ENCODE data around the gene RPS6KA1. TPM values are rescaled to one million over a fixed set of nuclear protein-coding genes. Genes with fewer than 3 reads are reported as not detected.

The RPS6KA1 gene
- total RNA-seq, 1 experiment from 2014 or later = 65.5 TPM

DNA sequence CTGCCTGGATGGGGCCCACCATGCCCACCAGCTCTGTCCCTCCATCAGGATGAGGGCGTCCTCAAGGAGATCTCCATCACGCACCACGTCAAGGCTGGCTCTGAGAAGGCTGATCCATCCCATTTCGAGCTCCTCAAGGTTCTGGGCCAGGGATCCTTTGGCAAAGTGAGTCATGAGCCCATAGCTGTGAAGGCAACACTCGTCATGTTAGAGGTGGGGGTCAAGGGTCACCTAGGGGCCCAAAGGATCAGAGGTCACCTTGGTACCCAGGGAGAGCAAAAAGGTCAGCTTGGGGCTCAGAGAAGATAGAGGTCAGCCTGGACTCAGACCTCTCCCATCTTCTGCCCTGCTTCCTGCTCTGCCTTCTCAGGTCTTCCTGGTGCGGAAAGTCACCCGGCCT, 17.3 kb downstream of the RPS6KA1 start:
- H3K27me3 Mint-ChIP-seq (ENCODE audit: low read depth) = no peaks in the 10 kb centered on the region
- no peak overlapping the region for H3K4me3 Mint-ChIP-seq
- no peak for ATAC-seq
- no peaks in the 10 kb centered on the region for H3K9me3 Mint-ChIP-seq
- H3K36me3 Mint-ChIP-seq = peaks cover 22% of the 10 kb centered on the region
- H3K4me1 Mint-ChIP-seq = peaks cover 13% of the 10 kb centered on the region
- CTCF ChIA-PET = interaction anchor here (3.5 kb wide), 1 partner anchor 9 kb away, joined by 27 read pairs; no protein-coding TSS in a partner anchor
- H3K27ac Mint-ChIP-seq = no peak overlapping the region
- DNase-seq (ENCODE audit: low spot score) = no peak
- POLR2A ChIA-PET = no interaction called here
- TF ChIP-seq ZNF219 (CRISPR knock-in tag; IDR thresholded peaks at IDR 0.05; ENCODE audit: borderline replicate concordance) (no peak), ELF4 (CRISPR knock-in tag; IDR thresholded peaks at IDR 0.05; ENCODE audit: low read depth) (no peak)

DNA sequence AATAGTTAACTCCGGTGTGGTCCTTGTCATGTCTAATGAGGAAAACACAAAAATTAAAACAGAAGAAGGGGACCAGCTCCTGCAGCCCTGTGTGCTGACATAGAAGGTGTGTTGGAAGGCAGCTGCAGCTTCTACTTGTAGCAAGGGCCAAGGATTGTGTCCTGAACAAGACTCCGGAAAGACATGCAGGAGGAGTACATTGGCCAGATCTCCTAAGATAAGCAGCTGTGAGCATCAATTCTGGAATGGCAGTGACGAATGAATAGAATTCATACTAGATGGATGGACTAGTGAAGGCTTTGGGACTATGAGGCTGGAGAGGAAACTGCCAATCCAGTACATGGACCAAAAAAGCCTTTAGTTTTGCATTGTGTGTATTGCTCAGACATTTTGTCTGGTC, 19.3 kb downstream of the RPS6KA1 start:
- TF ChIP-seq, protein P1, sequence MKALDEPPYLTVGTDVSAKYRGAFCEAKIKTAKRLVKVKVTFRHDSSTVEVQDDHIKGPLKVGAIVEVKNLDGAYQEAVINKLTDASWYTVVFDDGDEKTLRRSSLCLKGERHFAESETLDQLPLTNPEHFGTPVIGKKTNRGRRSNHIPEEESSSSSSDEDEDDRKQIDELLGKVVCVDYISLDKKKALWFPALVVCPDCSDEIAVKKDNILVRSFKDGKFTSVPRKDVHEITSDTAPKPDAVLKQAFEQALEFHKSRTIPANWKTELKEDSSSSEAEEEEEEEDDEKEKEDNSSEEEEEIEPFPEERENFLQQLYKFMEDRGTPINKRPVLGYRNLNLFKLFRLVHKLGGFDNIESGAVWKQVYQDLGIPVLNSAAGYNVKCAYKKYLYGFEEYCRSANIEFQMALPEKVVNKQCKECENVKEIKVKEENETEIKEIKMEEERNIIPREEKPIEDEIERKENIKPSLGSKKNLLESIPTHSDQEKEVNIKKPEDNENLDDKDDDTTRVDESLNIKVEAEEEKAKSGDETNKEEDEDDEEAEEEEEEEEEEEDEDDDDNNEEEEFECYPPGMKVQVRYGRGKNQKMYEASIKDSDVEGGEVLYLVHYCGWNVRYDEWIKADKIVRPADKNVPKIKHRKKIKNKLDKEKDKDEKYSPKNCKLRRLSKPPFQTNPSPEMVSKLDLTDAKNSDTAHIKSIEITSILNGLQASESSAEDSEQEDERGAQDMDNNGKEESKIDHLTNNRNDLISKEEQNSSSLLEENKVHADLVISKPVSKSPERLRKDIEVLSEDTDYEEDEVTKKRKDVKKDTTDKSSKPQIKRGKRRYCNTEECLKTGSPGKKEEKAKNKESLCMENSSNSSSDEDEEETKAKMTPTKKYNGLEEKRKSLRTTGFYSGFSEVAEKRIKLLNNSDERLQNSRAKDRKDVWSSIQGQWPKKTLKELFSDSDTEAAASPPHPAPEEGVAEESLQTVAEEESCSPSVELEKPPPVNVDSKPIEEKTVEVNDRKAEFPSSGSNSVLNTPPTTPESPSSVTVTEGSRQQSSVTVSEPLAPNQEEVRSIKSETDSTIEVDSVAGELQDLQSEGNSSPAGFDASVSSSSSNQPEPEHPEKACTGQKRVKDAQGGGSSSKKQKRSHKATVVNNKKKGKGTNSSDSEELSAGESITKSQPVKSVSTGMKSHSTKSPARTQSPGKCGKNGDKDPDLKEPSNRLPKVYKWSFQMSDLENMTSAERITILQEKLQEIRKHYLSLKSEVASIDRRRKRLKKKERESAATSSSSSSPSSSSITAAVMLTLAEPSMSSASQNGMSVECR (CRISPR knock-in tag; IDR thresholded peaks at IDR 0.05; ENCODE audit: borderline replicate concordance) = no peak
- TF ChIP-seq, protein P2, sequence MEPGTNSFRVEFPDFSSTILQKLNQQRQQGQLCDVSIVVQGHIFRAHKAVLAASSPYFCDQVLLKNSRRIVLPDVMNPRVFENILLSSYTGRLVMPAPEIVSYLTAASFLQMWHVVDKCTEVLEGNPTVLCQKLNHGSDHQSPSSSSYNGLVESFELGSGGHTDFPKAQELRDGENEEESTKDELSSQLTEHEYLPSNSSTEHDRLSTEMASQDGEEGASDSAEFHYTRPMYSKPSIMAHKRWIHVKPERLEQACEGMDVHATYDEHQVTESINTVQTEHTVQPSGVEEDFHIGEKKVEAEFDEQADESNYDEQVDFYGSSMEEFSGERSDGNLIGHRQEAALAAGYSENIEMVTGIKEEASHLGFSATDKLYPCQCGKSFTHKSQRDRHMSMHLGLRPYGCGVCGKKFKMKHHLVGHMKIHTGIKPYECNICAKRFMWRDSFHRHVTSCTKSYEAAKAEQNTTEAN (CRISPR knock-in tag; IDR thresholded peaks at IDR 0.05) = no peak
- no peak for TF ChIP-seq TEAD4 (CRISPR knock-in tag; IDR thresholded peaks at IDR 0.05)
- no peak for TF ChIP-seq FOXK1 (CRISPR knock-in tag; IDR thresholded peaks at IDR 0.05)
- TF ChIP-seq, protein P3, sequence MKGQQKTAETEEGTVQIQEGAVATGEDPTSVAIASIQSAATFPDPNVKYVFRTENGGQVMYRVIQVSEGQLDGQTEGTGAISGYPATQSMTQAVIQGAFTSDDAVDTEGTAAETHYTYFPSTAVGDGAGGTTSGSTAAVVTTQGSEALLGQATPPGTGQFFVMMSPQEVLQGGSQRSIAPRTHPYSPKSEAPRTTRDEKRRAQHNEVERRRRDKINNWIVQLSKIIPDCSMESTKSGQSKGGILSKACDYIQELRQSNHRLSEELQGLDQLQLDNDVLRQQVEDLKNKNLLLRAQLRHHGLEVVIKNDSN (CRISPR knock-in tag; IDR thresholded peaks at IDR 0.05) = no peak
- TF ChIP-seq, protein P4, sequence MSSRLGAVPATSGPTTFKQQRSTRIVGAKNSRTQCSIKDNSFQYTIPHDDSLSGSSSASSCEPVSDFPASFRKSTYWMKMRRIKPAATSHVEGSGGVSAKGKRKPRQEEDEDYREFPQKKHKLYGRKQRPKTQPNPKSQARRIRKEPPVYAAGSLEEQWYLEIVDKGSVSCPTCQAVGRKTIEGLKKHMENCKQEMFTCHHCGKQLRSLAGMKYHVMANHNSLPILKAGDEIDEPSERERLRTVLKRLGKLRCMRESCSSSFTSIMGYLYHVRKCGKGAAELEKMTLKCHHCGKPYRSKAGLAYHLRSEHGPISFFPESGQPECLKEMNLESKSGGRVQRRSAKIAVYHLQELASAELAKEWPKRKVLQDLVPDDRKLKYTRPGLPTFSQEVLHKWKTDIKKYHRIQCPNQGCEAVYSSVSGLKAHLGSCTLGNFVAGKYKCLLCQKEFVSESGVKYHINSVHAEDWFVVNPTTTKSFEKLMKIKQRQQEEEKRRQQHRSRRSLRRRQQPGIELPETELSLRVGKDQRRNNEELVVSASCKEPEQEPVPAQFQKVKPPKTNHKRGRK (CRISPR knock-in tag; IDR thresholded peaks at IDR 0.05; ENCODE audit: borderline replicate concordance) = no peak
- TF ChIP-seq, protein P5, sequence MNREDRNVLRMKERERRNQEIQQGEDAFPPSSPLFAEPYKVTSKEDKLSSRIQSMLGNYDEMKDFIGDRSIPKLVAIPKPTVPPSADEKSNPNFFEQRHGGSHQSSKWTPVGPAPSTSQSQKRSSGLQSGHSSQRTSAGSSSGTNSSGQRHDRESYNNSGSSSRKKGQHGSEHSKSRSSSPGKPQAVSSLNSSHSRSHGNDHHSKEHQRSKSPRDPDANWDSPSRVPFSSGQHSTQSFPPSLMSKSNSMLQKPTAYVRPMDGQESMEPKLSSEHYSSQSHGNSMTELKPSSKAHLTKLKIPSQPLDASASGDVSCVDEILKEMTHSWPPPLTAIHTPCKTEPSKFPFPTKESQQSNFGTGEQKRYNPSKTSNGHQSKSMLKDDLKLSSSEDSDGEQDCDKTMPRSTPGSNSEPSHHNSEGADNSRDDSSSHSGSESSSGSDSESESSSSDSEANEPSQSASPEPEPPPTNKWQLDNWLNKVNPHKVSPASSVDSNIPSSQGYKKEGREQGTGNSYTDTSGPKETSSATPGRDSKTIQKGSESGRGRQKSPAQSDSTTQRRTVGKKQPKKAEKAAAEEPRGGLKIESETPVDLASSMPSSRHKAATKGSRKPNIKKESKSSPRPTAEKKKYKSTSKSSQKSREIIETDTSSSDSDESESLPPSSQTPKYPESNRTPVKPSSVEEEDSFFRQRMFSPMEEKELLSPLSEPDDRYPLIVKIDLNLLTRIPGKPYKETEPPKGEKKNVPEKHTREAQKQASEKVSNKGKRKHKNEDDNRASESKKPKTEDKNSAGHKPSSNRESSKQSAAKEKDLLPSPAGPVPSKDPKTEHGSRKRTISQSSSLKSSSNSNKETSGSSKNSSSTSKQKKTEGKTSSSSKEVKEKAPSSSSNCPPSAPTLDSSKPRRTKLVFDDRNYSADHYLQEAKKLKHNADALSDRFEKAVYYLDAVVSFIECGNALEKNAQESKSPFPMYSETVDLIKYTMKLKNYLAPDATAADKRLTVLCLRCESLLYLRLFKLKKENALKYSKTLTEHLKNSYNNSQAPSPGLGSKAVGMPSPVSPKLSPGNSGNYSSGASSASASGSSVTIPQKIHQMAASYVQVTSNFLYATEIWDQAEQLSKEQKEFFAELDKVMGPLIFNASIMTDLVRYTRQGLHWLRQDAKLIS (CRISPR knock-in tag; IDR thresholded peaks at IDR 0.05; ENCODE audit: borderline replicate concordance) = no peak
- TF ChIP-seq IRF2 (CRISPR knock-in tag; IDR thresholded peaks at IDR 0.05; ENCODE audit: borderline replicate concordance, low read depth) = no peak
- no peak for TF ChIP-seq NR1H2 (CRISPR knock-in tag; IDR thresholded peaks at IDR 0.05)
- TF ChIP-seq, protein P6, sequence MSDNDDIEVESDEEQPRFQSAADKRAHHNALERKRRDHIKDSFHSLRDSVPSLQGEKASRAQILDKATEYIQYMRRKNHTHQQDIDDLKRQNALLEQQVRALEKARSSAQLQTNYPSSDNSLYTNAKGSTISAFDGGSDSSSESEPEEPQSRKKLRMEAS (CRISPR knock-in tag; IDR thresholded peaks at IDR 0.05) = no peak
- TF ChIP-seq ETV6 (CRISPR knock-in tag; IDR thresholded peaks at IDR 0.05) = no peak
- no peak for TF ChIP-seq CBFB (CRISPR knock-in tag; IDR thresholded peaks at IDR 0.05; ENCODE audit: low read depth)
- no peak for TF ChIP-seq SOX15 (CRISPR knock-in tag; IDR thresholded peaks at IDR 0.05)
- TF ChIP-seq, protein P7, sequence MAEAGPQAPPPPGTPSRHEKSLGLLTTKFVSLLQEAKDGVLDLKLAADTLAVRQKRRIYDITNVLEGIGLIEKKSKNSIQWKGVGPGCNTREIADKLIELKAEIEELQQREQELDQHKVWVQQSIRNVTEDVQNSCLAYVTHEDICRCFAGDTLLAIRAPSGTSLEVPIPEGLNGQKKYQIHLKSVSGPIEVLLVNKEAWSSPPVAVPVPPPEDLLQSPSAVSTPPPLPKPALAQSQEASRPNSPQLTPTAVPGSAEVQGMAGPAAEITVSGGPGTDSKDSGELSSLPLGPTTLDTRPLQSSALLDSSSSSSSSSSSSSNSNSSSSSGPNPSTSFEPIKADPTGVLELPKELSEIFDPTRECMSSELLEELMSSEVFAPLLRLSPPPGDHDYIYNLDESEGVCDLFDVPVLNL (CRISPR knock-in tag; IDR thresholded peaks at IDR 0.05; ENCODE audit: borderline replicate concordance, low read depth) = no peak
- TF ChIP-seq ZNF423 (CRISPR knock-in tag; IDR thresholded peaks at IDR 0.05) = no peak
- no peak for TF ChIP-seq HMGA2 (CRISPR knock-in tag; IDR thresholded peaks at IDR 0.05)
- TF ChIP-seq ESRRA (CRISPR knock-in tag; IDR thresholded peaks at IDR 0.05; ENCODE audit: borderline replicate concordance) = no peak
- TF ChIP-seq, protein P8, sequence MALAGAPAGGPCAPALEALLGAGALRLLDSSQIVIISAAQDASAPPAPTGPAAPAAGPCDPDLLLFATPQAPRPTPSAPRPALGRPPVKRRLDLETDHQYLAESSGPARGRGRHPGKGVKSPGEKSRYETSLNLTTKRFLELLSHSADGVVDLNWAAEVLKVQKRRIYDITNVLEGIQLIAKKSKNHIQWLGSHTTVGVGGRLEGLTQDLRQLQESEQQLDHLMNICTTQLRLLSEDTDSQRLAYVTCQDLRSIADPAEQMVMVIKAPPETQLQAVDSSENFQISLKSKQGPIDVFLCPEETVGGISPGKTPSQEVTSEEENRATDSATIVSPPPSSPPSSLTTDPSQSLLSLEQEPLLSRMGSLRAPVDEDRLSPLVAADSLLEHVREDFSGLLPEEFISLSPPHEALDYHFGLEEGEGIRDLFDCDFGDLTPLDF (CRISPR knock-in tag; IDR thresholded peaks at IDR 0.05) = no peak
- Mint-ChIP-seq H3K4me1 (peaks cover 2% of the 10 kb centered on the region; the same call in 1 of the 2 replicates), H3K27me3 (ENCODE audit: low read depth) (no peaks in the 10 kb centered on the region), H3K4me3 (no peak overlapping the region), H3K27ac (no peak overlapping the region), H3K36me3 (peaks cover 24% of the 10 kb centered on the region), H3K9me3 (no peaks in the 10 kb centered on the region)
- ChIA-PET POLR2A (interaction anchor here (0.7 kb wide), 1 partner anchor 1625 kb away, joined by 3 read pairs; no protein-coding TSS in a partner anchor), CTCF (interaction anchor here (2.3 to 3.5 kb wide), 2 partner anchors 11 to 49 kb away, joined by 8 to 27 read pairs; no protein-coding TSS in a partner anchor)
- no peak for ATAC-seq
- no peak for DNase-seq (ENCODE audit: low spot score)

Data from WTC11 (cell line).